T follicular helper cell (primary cell): ENCODE measurements around the gene CACNA2D3.

Source experiments
- DNase-seq: peaks from one replicate; pipeline ENCODE4 v3.0.0-alpha.2; 2020; ENCODE audit warnings: low read depth

The CACNA2D3 gene

DNA sequence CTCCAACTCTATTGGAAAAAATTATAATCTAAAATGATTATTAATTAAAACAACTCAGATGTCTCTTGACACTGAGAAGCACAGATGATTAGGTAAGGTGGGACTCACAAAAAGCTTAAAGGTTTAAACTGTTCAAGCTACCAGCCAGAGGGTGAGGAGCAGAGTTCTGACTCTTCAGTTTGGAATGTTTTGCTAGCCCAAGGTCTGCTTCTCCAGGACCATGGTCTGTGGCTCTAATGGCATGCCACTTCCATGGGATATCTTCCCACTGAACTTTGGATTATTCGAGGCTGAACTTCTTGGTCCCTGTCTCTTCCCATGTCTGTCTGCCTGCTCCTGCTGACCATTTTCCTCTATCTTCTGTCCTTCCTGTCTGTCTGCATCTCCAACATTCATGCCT lies 49.2 kb downstream of the CACNA2D3 start:
- no peak for DNase-seq

DNA sequence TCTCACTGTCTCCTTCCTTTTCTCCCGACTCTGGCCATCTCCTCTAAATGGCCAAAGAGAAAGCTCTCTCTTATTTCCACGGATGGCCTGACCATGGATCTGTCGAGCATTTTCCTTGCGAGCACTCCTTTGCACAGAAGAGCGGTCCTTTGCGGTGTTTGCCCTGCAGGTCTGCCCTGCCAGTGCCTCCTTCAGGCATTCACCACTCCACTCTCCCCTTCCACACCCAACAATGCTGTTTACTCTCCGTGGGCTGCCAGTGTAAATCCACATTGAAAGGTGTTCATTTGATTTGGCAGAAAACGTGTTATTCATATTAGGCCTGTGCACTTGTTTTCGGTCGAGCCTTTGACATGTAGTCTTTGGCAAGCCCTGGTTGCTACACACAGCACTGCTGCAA lies 49.6 kb downstream of the CACNA2D3 start:
- DNase-seq = no peak

DNA sequence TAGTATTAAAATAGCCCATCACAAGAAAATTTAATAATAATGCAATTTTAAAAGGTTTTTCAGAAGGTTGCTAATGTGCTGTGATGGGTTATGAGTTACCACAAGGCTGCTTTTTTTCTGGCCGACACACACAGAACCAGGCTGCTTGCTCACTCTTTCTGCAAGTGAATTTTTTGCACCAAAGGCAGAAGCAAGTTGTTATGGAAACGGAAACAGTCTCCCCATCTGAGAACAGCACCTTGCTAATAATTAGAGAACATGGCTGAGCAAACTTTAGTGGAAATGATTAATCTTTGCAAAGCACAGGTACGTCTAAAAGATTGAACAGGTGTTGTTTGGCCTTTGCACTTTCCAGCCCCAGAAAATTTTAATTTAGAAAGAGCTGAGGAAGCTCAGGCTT lies 51.0 kb downstream of the CACNA2D3 start:
- DNase-seq = no peak

DNA sequence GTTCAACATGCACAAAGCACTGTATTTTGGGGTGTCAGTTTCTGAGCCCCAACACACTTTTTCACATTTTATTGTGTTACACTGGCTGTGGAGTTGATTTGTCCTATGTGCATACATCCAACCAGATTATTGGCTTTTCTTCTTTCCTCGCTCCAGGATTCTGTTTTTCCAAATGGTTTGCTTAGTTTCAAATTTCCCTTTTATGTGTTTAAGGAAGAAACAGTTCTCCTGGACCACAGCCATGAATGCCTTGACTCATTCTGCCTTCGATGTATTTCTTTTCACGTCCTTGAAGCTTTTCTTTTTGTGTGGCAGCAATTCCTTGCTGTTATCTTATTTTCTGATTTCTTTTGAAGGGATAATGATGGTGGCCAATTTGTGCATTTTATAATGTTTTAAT lies 53.8 kb downstream of the CACNA2D3 start:
- no peak for DNase-seq

DNA sequence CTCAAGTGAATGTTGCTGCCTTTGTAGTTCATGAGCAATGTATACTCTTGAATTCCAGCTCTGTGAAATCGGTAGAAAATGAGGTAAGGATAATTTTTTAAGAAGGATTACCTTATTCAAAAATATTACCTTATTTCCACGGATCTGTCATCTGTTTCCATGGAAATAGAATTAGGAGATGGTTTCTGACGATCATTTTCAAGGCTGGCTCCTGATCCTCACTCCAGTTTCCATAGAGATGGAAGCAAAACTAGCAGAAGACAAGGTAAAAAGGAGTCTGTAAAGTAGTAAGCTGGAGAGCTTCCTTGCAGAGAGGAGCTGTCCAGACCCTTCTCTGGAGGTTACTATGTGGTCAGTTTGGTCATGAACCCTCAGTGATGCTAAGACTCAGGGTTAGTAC lies 55.5 kb downstream of the CACNA2D3 start:
- DNase-seq = no peak

DNA sequence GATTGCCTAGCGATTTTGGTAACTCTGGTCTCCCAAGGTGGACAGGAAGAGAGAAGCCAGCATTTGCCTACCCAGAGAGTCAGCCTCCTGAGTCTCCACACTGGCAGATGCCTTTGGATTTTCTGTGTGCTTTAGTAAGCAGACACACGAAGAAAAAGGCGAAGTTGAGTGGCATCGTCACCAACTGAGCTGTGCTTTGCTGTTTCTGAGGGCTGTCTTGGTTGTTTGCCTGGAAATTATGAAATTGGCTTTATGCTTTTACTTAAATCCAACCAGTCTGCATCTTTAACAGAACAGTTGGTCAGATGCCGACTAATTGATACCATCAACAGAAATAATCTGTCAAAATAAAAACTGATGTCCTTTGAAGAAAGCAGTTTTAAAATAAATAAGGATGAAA lies 56.0 kb downstream of the CACNA2D3 start:
- DNase-seq = no peak

DNA sequence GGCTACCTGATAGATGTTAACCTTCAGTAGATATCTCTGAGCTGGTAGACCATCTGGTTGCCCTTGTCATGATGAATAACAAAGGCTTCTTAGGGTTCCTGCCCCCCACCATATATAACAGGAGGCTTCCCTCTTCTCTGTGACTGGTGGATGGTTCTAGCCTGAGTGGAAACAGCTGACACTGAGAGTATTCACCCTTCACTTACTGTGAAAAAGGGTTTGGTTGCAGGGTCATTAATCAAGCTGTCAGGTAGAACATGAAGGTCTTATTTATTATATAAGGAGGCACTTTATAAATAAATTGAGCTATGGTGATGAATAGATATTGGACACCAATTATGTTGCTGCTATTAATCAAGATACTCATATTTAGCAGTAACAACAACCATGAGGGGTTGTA lies 58.6 kb downstream of the CACNA2D3 start:
- DNase-seq = no peak

DNA sequence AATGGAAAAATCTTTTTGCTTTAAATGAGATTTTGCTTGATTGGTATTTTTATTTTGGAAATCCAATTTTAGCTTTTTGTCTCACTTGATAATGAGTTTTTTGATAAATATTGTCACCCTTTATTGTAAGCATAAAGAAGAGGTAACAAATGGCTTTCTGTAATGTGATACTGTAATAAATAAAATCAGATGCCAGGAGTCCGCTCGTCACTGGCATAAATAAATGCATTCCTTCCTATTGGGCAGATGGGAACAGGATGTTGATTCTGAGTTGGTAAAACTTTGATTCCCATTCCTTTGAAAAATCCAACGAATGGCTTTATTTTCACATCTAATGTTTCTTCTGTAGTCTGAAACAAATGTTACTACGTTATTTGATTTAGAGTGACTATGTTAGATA lies 59.9 kb downstream of the CACNA2D3 start:
- no peak for DNase-seq

DNA sequence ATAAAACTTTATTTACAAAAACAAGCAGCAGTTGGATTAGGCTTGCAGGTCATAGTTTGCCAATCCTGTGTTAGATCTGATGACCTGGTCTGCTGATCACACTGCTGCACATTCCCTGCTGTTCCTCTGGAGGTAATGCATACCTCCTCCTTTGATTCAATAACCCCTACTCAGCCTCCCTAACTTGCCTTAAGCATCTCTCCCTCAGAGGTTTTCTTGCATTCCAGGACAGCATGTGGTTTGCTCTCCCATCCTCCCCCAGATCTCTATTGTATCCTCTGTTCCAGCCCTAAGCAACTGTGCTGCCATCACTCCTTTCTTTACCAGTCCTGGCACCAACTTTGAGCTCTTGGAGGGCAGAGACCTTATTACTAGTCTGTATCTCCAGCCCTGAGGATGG lies 63.4 kb downstream of the CACNA2D3 start:
- DNase-seq = no peak

DNA sequence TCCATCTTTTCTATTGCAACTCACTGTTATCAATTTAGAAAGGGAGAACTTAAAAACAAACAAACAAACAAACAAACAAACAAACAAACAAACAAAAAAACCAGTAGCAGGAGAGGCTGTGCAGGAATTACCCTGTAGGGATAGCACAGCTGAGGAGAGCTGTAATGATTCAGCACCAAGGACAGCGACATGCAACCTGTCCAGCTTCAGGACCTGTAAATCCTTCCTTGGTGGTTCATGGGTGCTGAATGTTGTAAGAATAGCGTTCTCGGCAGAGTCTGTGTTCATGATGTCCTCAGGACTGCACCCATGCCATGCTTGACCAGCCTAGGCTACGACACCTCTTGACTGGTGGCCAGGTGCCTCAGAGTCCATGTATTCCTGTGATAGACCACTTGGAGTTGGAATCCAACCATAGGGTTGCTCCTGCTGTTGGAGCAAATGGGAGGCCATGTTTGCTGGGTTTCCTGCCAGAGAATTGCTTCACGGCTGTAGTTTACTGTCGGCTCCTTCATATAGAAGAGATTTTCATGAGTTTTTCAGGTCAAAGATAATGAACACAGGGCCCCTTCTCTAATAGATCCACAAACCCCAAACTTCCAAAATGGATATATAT lies 65.9 kb downstream of the CACNA2D3 start:
- peak; percentile 5 for DNase-seq

DNA sequence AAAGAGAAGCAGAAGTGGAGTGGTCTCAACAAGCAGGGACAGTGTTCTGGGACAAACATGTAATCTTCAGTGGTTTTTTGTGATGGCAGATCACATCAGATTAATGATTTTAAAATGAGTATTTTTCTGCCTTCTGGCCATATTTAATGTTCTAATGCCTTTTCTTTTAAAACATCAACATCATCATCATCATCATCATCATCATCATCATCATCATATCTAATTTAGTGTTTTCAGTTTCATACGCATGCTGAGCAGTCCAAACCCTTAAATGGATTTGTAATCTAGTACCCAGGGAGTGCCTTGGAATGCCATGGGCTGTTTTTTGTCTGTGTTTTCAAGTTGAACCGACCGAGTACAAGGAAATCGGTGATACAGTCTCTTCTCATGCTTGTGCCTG lies 68.9 kb downstream of the CACNA2D3 start:
- no peak for DNase-seq

DNA sequence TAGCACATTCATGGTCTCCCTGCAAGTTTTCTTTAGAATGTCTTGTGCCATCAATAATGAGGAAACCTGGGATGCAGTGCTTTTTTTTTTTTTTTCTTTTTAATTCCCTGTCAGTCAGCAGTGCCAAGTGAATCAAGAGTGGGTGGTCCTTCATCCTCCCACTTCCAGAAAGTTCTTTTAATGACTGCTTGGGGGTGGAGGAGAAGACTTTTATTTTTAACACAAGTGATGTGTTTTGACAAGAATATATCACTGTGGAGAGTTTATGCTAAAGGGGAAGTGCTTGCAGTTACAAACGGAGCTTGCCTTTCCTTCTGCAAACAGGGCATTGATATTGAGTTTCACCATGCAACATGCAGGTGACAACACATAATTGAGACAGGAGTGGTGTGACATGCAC lies 69.7 kb downstream of the CACNA2D3 start:
- DNase-seq = no peak

DNA sequence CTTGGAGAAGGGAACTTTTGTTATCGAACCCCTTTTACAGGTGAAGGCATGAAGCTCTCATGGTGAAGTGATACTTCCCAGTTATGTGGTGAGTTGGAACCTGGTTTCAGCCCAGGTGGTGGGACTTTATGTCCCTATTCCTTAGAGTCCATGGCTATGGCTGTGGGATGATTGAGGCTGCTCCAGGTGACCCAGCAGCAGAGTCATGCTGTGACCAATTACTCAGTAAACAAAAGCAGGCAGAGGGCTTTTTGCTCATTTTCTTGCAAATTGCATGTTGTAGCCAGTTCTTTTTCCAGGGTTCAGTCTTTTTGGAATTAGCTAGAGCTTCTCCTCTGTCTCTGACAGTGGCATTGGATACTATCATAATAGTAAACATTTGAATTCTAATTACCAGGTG lies 70.7 kb downstream of the CACNA2D3 start:
- no peak for DNase-seq

DNA sequence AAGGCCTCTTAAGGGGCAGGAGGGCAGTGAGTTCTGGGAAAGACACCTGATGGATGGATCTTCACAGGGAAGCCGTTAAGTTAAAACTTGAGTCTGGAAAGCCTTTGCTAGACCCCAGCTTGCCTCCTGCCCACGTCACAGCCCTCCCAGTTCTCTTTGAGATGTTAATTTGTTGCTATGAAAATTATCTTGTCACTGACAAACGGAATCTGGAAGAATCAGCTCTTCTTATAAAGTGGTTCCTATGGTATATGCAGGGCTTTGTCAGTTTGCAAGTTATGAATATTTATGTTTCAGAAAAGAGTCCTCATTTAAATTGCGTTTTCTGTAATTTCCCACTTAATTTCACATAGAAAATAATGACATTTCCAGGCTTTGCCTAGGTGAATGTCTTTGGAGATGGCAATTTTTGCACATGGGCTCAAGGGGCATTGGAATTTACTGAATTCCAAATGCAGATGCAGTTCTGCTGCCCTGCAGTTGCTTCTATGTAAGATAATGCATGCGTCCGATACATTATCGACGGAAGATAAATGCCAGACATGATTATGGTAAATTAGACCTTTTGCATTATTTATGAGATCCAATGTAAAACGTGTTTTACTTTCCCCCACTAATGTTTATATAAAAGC lies 74.1 kb downstream of the CACNA2D3 start:
- DNase-seq = no peak

DNA sequence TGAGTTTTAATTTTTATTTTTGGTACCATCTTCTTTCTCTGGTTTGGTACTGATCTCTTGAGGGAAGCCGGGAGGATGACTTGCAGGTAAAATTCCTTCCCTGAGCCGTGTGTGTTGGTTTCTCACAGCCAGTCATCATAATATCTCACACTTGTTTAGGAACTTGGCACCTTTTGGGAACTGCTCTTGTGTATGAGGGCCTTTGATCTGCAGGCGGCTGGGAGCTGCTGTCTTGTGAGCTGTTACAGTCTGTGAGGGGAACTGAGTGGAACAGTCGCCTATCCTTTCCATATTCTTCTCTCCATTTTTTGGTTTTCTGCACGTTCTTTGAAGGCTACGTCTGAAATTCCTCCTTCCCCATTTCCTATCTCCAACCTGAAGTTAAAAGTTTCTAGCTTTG lies 75.2 kb downstream of the CACNA2D3 start:
- DNase-seq = no peak

DNA sequence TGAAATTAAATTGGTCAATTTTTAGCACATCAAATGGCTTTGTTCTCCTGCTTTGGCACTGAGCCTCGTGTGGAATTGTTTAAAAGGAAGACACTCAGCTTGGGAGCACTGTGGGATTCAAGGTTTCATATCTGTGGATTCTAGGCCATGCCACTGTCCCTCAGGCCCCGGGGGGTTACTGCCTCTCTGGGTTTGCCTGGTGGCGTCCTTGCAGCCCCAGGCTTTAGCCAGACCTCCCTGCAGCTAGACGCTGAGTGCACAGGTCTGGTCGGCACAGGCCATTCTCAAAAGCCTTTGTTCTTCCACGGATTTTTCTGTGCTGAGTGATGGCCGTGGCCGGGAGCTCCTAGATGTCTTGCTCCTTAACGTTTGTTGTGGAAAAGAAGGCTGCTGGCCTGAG lies 76.2 kb downstream of the CACNA2D3 start:
- DNase-seq = no peak

DNA sequence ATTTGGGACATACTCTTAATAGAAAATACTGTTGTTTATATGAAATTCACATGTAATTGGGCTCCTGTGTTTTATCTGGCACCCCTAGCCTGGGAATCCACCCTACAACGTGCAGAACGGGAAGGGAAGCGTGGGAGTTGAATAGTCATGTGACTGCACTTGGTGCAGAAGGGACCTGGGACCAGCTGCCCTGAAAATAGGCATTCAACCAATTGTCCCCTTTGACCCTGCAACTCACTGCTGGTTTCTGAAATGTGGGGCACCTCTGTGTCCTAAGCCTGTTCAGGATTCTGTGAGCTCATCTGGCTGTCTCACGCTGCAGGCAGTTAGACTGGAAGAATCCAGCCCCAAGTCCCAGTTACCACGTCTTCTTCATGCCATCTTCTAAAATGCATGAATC lies 79.7 kb downstream of the CACNA2D3 start:
- no peak for DNase-seq

DNA sequence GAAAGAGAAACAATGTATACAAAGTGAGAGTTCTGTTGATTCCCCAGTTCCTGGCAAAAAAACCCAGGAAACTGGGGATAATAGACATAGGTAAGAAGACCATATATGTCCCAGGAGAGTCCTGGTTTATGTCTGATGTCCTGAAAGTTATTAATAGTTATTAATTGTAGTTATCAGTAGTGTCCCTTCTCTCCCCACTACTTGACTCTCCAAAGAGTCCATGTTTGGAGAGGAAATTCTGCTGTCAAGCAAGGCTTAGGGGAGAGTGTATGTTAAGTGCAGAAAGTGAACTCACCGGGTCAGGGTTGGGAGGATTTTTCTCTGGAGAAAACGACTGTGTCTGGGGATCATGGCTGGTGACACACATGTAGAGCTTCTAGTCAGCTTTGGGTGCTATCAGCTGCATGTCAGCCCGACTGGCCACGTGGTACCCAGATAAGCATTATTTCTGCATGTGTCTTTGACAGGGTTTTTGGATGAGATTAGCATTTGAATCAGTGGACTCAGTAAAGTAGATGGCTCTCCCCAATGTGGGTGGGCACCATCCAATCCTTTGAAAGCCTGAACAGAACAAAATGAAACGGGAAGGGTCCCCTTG lies 80.4 kb downstream of the CACNA2D3 start:
- DNase-seq = no peak

DNA sequence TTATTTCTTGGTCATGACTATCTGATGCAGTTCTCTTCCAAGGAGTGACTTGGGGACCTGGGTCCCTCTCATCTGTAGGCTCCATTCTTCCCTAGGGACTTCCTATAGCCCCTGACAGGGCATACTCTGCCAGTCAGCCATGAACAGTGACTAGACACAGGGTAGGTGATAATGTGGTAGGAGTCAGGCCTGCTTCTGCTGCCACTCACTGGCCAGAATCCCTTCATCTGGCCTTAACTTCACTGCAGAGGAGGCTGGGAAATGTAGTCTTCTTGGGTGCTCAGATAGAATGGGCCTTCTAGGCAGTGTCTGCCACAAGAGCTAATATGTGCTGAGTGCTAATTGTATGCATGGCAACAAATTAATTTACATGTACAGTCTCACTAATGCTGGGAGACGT lies 84.5 kb downstream of the CACNA2D3 start:
- DNase-seq = no peak

DNA sequence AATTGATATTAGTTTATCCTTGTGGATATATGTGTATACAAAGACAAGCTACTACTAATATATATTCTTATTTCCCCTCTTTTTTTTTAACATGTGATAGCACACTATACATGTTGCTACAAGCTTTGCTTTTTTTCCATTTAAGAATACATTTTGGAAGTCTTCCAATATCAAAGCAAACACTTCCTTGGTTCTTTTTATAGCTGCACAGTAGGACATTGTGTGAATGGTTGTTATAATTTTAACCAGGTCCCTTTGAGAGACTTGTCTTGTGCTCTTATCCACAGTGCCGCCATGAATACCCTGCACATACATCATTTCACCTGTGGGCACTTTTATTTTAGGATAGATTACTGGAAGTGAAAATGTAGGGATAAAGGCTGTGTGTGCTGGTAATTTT lies 88.7 kb downstream of the CACNA2D3 start:
- no peak for DNase-seq

DNA sequence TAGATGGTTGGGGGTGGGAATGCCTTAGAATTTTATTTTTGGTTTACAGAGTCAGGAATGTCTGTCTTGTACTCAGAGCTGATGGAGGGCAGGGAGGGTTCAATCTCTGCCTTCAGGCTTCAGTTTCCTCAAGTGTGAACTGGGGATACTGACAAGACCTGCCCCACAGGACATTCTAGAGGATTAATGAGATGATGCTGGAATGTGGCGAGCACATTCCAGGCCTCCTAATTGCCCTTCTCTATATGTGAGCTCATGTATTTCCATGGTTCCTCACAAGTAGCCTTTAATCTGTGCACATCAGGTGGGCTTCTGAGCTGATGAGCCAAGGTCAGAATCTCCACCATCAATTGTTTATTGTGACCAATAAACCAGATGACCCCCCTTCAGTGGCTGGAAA lies 90.4 kb downstream of the CACNA2D3 start:
- DNase-seq = no peak

DNA sequence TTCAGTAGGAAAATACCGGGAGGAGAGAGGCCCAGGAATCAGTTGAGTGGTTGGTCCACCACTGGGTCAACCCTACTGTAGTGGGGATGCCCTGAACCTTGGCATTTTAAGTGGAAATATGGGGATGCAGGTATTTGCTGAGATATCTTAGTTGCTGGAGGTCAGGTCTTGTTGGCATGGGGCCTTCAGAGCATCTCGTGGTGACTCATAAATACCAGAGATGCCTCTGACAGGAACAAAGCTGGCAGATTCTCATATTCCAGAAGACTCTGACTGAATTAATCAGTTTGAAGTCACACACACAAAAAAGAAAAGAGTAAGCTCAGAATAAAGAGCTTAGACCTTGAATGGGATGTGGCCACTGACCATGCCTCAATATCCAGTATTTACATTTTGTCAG lies 91.6 kb downstream of the CACNA2D3 start:
- DNase-seq = no peak

DNA sequence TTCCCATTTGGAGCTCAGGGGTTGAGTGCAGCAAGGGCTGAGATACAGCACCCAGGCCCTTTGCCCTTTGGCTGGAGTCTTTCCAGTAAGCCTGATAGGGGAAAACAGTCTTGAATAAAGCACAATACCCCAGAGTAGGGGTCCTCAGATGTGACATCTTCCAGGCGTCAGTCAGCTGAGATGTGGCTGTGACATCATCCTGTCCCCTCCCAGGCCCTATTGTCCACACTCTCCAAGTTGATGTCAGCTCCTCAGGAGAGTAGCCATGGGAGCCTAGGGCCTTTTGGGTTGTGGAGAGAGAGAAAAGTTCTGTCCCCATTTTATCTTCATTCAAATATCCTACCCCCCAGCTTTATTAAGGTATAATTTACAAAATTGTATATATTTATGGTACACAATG lies 92.5 kb downstream of the CACNA2D3 start:
- DNase-seq = no peak

DNA sequence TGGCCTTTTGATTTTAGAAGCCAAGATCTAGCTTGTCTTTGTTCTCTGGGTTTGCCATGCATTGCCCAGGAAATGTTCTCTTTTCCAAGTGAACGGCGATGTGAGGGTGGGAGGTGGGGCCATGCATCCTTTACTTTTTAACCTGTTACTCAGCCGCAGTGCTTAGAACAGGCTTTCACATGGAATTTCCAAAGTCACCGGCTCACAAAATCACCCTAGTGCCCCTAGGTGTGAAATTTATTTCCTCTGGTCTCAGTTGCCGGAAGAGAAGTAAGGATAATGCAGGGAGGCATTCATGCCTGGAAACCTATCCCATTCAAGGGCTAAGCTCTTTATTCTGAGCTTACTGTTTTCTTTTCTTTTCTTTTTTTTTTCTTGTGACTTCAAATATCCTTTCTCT lies 93.2 kb downstream of the CACNA2D3 start:
- DNase-seq = no peak
